ENCODE measurements around the gene GCDH.

GRCh38 chr19:12890787-12891552, at the start of gene GCDH:
- no peak for TF ChIP-seq CTCF (IDR thresholded peaks at IDR 0.05)
- peak; percentile 56; the same call in 1 of the 2 replicates for TF ChIP-seq SIN3A (IDR thresholded peaks at IDR 0.05; ENCODE audit: borderline replicate concordance, insufficient read depth, low read depth, low read length)
- TF ChIP-seq POLR2AphosphoS5 (IDR thresholded peaks at IDR 0.05; ENCODE audit: low read depth, low read length) = no peak
- no peak for TF ChIP-seq REST (IDR thresholded peaks at IDR 0.05; ENCODE audit: insufficient read depth in 1 of 2, low read depth in 2 of 2, low read length in 1 of 2)
- no peak for TF ChIP-seq TCF7L2 (IDR thresholded peaks at IDR 0.05; ENCODE audit: low read depth, low read length)

All from Panc1 (cell line).